Measurements from ENCODE around the gene FARS2.

GRCh38 chr6:5747379-5747778 lies 486.1 kb downstream of the FARS2 start:
- TF ChIP-seq, protein P1, sequence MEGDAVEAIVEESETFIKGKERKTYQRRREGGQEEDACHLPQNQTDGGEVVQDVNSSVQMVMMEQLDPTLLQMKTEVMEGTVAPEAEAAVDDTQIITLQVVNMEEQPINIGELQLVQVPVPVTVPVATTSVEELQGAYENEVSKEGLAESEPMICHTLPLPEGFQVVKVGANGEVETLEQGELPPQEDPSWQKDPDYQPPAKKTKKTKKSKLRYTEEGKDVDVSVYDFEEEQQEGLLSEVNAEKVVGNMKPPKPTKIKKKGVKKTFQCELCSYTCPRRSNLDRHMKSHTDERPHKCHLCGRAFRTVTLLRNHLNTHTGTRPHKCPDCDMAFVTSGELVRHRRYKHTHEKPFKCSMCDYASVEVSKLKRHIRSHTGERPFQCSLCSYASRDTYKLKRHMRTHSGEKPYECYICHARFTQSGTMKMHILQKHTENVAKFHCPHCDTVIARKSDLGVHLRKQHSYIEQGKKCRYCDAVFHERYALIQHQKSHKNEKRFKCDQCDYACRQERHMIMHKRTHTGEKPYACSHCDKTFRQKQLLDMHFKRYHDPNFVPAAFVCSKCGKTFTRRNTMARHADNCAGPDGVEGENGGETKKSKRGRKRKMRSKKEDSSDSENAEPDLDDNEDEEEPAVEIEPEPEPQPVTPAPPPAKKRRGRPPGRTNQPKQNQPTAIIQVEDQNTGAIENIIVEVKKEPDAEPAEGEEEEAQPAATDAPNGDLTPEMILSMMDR (IDR thresholded peaks at IDR 0.05) = no peak
- TF ChIP-seq POLR2A (IDR thresholded peaks at IDR 0.05) = no peak
